ENCODE results near the gene CRAT.

DNA sequence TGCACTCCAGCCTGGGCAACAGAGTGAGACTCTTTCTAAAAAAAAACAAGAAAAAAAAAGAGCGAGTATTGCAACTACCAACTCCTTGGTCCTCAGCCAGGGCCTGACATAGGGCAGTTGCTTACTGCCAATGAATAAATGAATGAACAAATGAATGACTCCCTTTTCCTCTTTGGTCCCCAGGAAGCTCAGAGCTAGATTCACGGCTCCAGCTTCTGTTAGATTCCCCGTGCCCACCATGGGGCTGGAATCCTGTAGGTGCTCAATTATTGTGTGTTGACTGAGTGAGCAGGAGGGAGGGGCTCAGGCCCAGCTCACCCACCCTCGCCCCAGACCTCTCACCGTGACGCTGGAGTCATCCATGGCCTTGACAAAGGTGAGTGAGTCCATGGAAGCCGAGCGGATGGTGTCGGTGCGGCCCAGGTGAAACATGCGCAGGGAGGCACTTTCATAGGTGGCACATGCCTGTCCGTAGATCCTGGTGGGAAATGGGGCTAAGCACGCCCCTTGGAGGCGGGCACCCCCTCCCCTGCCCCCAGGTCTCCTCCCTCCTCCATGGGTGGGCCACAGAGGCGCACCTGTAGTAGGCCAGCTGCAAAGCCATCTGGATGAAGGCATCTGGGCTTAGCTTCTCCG lies 12.8 kb downstream of the CRAT start:
- TF ChIP-seq, protein P1, sequence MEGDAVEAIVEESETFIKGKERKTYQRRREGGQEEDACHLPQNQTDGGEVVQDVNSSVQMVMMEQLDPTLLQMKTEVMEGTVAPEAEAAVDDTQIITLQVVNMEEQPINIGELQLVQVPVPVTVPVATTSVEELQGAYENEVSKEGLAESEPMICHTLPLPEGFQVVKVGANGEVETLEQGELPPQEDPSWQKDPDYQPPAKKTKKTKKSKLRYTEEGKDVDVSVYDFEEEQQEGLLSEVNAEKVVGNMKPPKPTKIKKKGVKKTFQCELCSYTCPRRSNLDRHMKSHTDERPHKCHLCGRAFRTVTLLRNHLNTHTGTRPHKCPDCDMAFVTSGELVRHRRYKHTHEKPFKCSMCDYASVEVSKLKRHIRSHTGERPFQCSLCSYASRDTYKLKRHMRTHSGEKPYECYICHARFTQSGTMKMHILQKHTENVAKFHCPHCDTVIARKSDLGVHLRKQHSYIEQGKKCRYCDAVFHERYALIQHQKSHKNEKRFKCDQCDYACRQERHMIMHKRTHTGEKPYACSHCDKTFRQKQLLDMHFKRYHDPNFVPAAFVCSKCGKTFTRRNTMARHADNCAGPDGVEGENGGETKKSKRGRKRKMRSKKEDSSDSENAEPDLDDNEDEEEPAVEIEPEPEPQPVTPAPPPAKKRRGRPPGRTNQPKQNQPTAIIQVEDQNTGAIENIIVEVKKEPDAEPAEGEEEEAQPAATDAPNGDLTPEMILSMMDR (conservative IDR thresholded peaks at IDR 0.05; ENCODE audit: low read depth, low read length), result no peak
- TF ChIP-seq EZH2phosphoT487 (IDR thresholded peaks at IDR 0.05; ENCODE audit: borderline replicate concordance, low read length), result no peak
- TF ChIP-seq EZH2 (IDR thresholded peaks at IDR 0.05; ENCODE audit: low read length, unreplicated experiment), result no peak
